DOHH2 (cell line): ENCODE results near the gene GRM5.
"Not testable (repeated sequence)": the region's sequence is repeated elsewhere in the genome, so short reads cannot be mapped to it uniquely, and the experiment has no call there.

Experiments
- H3F3A ChIP-seq: fragments of 200-600 bp; sonication (generic), shearing (Covaris generic); 2 replicates; pipeline ENCODE4 v1.6.0; 2016; ENCODE audit warnings: antibody characterized with exemption, mild to moderate bottlenecking; ENCODE audit not compliant: control insufficient read depth, insufficient read depth
- H3K27ac ChIP-seq: fragments of 200-600 bp; sonication (generic); 2 replicates; pipeline ENCODE4 v1.5.1; 2014; ENCODE audit warnings: low read depth, mild to moderate bottlenecking, low read length, moderate library complexity
- H3K27me3 ChIP-seq: fragments of 200-600 bp; sonication (generic); 2 replicates; pipeline ENCODE4 v1.6.1; 2014; ENCODE audit warnings: mild to moderate bottlenecking, low read length, mixed read lengths; ENCODE audit not compliant: control insufficient read depth
- H3K36me3 ChIP-seq: fragments of 200-600 bp; sonication (generic); 2 replicates; pipeline ENCODE4 v1.6.1; 2014; ENCODE audit warnings: mild to moderate bottlenecking, low read length, moderate library complexity, mixed read lengths; ENCODE audit not compliant: control insufficient read depth
- H3K4me1 ChIP-seq: fragments of 200-600 bp; sonication (generic); 2 replicates; pipeline ENCODE4 v1.6.1; 2014; ENCODE audit warnings: mild to moderate bottlenecking, low read length, mixed read lengths; ENCODE audit not compliant: control insufficient read depth
- H3K4me2 ChIP-seq: fragments of 200-600 bp; sonication (generic); 2 replicates; pipeline ENCODE4 v1.6.0; 2014; ENCODE audit warnings: mild to moderate bottlenecking, low read length, moderate library complexity
- H3K4me3 ChIP-seq: fragments of 200-600 bp; sonication (generic); 2 replicates; pipeline ENCODE4 v1.5.1; 2014; ENCODE audit warnings: mild to moderate bottlenecking, low read length, mixed read lengths
- H3K79me2 ChIP-seq: fragments of 200-600 bp; sonication (generic); 2 replicates; pipeline ENCODE4 v1.6.1; 2014; ENCODE audit warnings: mild to moderate bottlenecking, low read length, mixed read lengths; ENCODE audit not compliant: control insufficient read depth
- H3K9me2 ChIP-seq: fragments of 200-600 bp; sonication (generic); replicated peaks from 2 replicates; pipeline ENCODE4 v1.6.1; 2014; ENCODE audit warnings: mild to moderate bottlenecking, low read length, mixed read lengths; ENCODE audit not compliant: control insufficient read depth
- H3K9me3 ChIP-seq: fragments of 200-600 bp; sonication (generic); 2 replicates; pipeline ENCODE4 v1.6.1; 2014; ENCODE audit warnings: antibody characterized with exemption, low read length, mixed read lengths; ENCODE audit not compliant: control insufficient read depth, insufficient read depth
- H4K20me1 ChIP-seq: fragments of 200-600 bp; sonication (generic); 2 replicates; pipeline ENCODE4 v1.6.0; 2014; ENCODE audit warnings: low read depth, mild to moderate bottlenecking, antibody characterized with exemption, low read length, moderate library complexity; ENCODE audit not compliant: control insufficient read depth, insufficient read depth
- EZH2phosphoT487 ChIP-seq: fragments of 200-600 bp; sonication (generic); IDR thresholded peaks from 2 replicates; pipeline ENCODE4 v1.6.1; 2017; ENCODE audit warnings: borderline replicate concordance, mild to moderate bottlenecking, antibody characterized with exemption, low read length, moderate library complexity, mixed read lengths
- TF ChIP-seq, protein P1 (sequence below): fragments of 200-600 bp; sonication (generic); IDR thresholded peaks from one replicate; pipeline ENCODE4 v1.5.1; 2014; ENCODE audit warnings: antibody characterized with exemption, mild to moderate bottlenecking, low read depth, low read length; ENCODE audit not compliant: poor library complexity, severe bottlenecking

Gene GRM5

DNA sequence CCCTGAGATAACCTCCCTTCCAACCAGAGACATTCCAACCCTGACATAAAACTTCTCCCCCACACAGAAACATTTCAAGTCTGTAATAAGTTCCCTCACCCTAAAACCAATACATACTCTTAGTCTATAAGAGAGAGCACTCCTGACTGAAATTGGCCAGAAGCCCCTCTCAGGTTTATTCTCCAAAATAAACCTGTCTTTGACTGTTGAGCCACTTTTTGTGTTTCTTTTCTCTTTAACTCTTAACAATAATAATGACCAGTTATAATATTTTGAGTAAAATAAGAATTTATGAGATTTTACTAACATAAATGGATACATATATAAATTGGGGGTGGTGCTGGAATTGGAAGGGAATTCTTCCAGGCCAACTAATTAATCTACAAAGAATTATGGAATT is 93.6 kb downstream of the GRM5 start:
- Histone ChIP-seq H3K4me3 (no peak overlapping the region), H3K36me3 (no peaks in the 10 kb centered on the region), H3F3A (no peaks in the 10 kb centered on the region), H3K4me2 (no peak overlapping the region), H3K9me3 (no peaks in the 10 kb centered on the region), H3K9me2 (no peaks in the 10 kb centered on the region), H3K27ac (no peak overlapping the region), H3K4me1 (no peaks in the 10 kb centered on the region), H3K79me2 (no peaks in the 10 kb centered on the region), H3K27me3 (no peaks in the 10 kb centered on the region), H4K20me1 (no peaks in the 10 kb centered on the region)
- TF ChIP-seq, protein P1, sequence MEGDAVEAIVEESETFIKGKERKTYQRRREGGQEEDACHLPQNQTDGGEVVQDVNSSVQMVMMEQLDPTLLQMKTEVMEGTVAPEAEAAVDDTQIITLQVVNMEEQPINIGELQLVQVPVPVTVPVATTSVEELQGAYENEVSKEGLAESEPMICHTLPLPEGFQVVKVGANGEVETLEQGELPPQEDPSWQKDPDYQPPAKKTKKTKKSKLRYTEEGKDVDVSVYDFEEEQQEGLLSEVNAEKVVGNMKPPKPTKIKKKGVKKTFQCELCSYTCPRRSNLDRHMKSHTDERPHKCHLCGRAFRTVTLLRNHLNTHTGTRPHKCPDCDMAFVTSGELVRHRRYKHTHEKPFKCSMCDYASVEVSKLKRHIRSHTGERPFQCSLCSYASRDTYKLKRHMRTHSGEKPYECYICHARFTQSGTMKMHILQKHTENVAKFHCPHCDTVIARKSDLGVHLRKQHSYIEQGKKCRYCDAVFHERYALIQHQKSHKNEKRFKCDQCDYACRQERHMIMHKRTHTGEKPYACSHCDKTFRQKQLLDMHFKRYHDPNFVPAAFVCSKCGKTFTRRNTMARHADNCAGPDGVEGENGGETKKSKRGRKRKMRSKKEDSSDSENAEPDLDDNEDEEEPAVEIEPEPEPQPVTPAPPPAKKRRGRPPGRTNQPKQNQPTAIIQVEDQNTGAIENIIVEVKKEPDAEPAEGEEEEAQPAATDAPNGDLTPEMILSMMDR, result no peak
- TF ChIP-seq EZH2phosphoT487, result no peak

DNA sequence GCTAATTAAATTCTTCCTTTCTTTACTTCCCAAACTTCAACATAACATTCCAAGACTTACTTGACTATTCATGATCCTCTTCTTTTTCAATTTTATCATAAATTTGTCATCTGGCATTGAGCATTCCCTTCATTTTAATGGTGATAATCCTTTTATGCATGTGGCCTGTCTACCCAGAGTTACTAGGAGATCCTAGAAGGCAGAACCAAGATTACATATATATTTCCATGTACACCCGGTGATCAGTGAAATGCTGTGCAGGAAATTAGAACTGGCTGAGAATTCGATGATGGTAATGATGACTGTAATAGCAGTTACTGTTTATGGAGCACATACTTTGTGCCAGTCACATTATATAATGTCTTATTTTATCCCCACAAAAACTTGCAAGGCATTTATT is 104.2 kb downstream of the GRM5 start:
- H3K9me2 ChIP-seq, H3K4me2 ChIP-seq, H3K4me3 ChIP-seq, H4K20me1 ChIP-seq, H3K27me3 ChIP-seq, H3K27ac ChIP-seq, H3K79me2 ChIP-seq, H3K9me3 ChIP-seq, H3F3A ChIP-seq, H3K4me1 ChIP-seq, H3K36me3 ChIP-seq: not testable (repeated sequence)

DNA sequence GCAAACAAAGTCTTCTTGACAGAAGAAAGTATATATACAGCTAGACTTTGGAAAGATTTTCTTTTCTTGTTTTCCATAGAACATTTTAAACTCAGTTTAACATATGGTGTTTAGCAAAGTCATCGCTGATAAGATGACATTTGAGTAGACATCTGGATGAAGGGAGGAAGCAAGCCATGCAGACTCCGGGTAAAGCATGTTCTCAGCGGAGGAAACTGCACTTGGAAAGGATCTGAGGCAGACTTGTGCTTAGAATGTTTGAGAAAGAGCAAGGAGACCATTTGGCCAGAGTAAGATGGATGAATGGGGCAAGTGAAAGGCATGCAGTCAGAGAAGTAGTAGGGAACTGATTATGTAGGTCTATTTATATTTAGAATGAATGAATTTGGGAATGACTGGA is 105.9 kb downstream of the GRM5 start:
- not testable (repeated sequence) for H3K9me2 ChIP-seq, H4K20me1 ChIP-seq, H3K27me3 ChIP-seq, H3K4me3 ChIP-seq, H3K79me2 ChIP-seq, H3K4me1 ChIP-seq, H3K9me3 ChIP-seq, H3K27ac ChIP-seq, H3K36me3 ChIP-seq, H3F3A ChIP-seq, H3K4me2 ChIP-seq

DNA sequence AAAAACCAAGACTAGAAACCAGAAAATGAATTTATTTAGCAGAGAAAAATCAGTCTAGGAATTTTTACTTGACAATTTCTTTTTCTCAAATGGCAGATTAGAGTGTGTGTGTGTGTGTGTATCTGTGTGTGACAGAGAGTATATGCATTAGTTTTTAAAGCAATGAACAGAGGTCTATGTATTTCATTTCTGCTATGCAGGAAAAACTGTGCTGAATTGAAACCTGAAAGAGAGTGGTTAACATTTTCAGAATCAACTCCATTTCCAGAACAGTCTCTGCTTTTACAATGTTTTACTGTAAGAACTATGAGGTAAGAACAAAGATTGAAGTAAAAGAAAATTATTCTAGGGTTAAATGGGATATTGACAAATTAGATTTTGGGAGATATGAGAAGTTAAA is 114.8 kb downstream of the GRM5 start:
- H4K20me1 ChIP-seq, result no peaks in the 10 kb centered on the region
- H3K27me3 ChIP-seq, result no peaks in the 10 kb centered on the region
- H3K27ac ChIP-seq, result no peak overlapping the region
- no peaks in the 10 kb centered on the region for H3K9me3 ChIP-seq
- no peak overlapping the region for H3K4me3 ChIP-seq
- no peak overlapping the region for H3K4me2 ChIP-seq
- H3K36me3 ChIP-seq, result no peaks in the 10 kb centered on the region
- H3F3A ChIP-seq, result no peaks in the 10 kb centered on the region
- H3K9me2 ChIP-seq, result no peaks in the 10 kb centered on the region
- no peak for TF ChIP-seq EZH2phosphoT487
- TF ChIP-seq, protein P1, result no peak
- H3K79me2 ChIP-seq, result no peaks in the 10 kb centered on the region
- H3K4me1 ChIP-seq, result no peaks in the 10 kb centered on the region

DNA sequence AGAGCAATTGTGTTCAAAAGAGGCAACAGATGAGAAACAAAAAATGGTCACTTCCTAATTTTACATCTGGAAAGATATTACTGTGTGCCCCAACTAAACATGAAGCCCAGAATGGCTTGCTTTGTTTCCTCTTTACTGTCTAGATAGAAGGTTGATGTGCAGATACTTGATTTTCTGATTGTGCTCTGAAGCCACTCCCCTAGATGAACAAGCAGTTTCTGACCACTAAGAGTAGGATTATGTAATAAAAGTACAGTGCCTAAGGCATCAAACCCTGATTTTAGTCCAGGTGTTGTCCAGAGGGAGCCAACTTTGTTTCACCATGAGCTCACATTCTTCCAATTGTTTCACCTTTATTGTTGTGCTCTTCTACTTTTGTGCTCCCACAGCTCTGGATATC is 116.9 kb downstream of the GRM5 start:
- H4K20me1 ChIP-seq, H3K9me3 ChIP-seq, H3K9me2 ChIP-seq, H3K27me3 ChIP-seq, H3K4me2 ChIP-seq, H3K4me3 ChIP-seq, H3F3A ChIP-seq, H3K4me1 ChIP-seq, H3K79me2 ChIP-seq, H3K36me3 ChIP-seq, H3K27ac ChIP-seq: not testable (repeated sequence)

DNA sequence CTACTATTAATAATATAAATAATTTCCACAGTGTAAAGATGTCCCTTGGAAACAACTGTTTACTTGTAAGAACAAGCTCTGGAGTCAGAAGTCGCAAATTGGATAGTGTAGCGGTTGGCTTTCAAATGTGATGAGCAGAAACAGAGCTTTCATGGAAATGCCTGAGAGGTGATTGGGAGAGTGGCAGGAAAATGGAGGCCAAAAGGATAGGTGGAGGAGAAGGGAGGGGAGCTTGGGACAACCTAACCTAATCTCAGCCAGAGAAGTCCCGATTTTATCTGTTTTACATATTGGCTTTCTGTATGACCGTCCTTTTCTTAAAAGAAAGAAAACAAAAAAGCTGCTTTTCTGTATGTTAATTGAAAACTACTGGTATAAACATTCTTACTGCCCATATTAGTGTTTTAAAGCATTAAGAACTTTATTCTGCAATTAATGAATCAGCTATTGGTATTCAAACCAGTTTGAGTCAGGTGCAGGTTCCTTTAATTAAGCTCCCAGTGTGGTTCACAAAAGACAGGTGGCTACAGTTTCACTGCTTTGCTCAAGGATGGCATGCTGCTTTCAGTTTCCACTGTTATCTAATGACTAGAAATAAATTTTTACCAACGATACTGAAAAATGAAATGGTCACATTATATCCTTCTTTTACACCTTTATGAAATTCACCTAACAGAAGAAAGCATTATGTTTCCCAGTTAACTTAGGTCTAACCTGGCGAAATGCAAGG is 117.8 kb downstream of the GRM5 start:
- not testable (repeated sequence) for H3K36me3 ChIP-seq, H3K9me2 ChIP-seq, H3K4me2 ChIP-seq, H3K4me3 ChIP-seq, H4K20me1 ChIP-seq, H3K9me3 ChIP-seq, H3K4me1 ChIP-seq, H3F3A ChIP-seq, H3K27me3 ChIP-seq, H3K79me2 ChIP-seq, H3K27ac ChIP-seq

DNA sequence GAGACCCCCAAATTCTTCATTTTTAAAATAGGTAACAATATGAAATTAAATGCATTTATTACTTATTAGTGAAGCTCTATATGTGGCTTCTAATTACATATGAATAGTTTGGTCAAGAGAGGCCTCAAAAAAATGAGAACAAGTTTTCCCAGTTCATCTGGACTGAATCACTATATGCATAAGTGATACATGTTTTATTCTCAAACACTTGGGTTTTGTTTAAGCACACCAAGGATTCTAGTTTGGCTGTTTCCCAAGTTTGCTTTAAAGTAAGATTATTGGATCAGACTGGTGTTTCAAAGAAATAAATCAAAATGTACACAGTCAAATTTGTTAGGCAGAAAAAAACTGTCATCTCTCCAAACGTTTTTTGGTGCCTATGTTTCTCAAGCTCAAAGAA is 136.1 kb downstream of the GRM5 start:
- H3F3A ChIP-seq, H4K20me1 ChIP-seq, H3K79me2 ChIP-seq, H3K4me3 ChIP-seq, H3K27ac ChIP-seq, H3K27me3 ChIP-seq, H3K36me3 ChIP-seq, H3K9me2 ChIP-seq, H3K4me2 ChIP-seq, H3K9me3 ChIP-seq, H3K4me1 ChIP-seq: not testable (repeated sequence)
